Body of pancreas (tissue), 4 donors: Measurements from ENCODE around the gene ZNF688. TPM values are rescaled to one million over a fixed set of nuclear protein-coding genes. Genes with fewer than 3 reads are reported as not detected.

Source experiments
- ATAC-seq: fragments of 150-250 bp; one replicate; pipeline ENCODE4 v1.9.1; 2016
- DNase-seq, 4 donors: peaks; one replicate each; pipeline ENCODE4 v3.0.0-alpha.2; 2019
- H3K27ac ChIP-seq, 4 donors: fragments of 200-600 bp; sonication (generic); 1 replicate in 3 of 4; 2 replicates in 1 of 4; pipeline versions ENCODE4 v1.5.1 to v1.6.1; 2016 to 2019; ENCODE audit warnings: mild to moderate bottlenecking in 1 of 4, mixed read lengths in 1 of 4, moderate library complexity in 1 of 4
- H3K27me3 ChIP-seq, 2 donors: fragments of 200-600 bp; sonication (generic); one replicate each; pipeline ENCODE4 v1.6.0; 2016; ENCODE audit warnings: mild to moderate bottlenecking in 1 of 2
- H3K36me3 ChIP-seq, 2 donors: fragments of 200-600 bp; sonication (generic); replicated peaks in 1 of 2; 2 replicates each; pipeline ENCODE4 v1.5.1; 2016; ENCODE audit warnings: low read depth in 2 of 2; ENCODE audit not compliant: insufficient read depth in 1 of 2
- H3K4me1 ChIP-seq: fragments of 200-600 bp; sonication (generic); one replicate; pipeline ENCODE4 v1.6.0; 2016
- H3K4me3 ChIP-seq, 2 donors: fragments of 200-600 bp; sonication (generic); 1 replicate in 1 of 2; 2 replicates in 1 of 2; pipeline ENCODE4 v1.5.1; 2016 to 2019
- H3K9me3 ChIP-seq, 3 donors: fragments of 200-600 bp; sonication (generic); 1 replicate in 2 of 3; 2 replicates in 1 of 3; pipeline ENCODE4 v1.5.1; 2016
- POLR2A ChIP-seq, 3 donors: fragments of 450-650 bp; IDR thresholded peaks; one replicate each; pipeline ENCODE4 v1.6.1; 2016; ENCODE audit warnings: antibody characterized with exemption in 3 of 3, mild to moderate bottlenecking in 2 of 3
- WGBS, 2 donors: methylation state at CpG; one replicate each; pipeline ENCODE4 v1.1.5; 2017; 5-methylcytosine and 5-hydroxymethylcytosine counted together
- intact Hi-C: fragments of 100-400 bp; cut with DNase I; formaldehyde crosslinking; loops from one replicate; pipeline ENCODE4 v1.15.1; 2023
- total RNA-seq, 2 donors: library from RNA; depleted of rRNA; stranded (reverse); fragments of >200 nt; gene quantifications; one replicate each; pipeline ENCODE4 v1.1.0, GENCODE V29; 2016
- TF ChIP-seq, protein P1 (sequence below), 7 experiments: fragments of 450-650 bp in 4 of 7; fragments of 200-600 bp in 3 of 7; sonication (generic) in 3 of 7; IDR thresholded peaks; one replicate each; pipeline ENCODE4 v1.5.1; 2016 to 2019; ENCODE audit warnings: antibody characterized with exemption in 7 of 7

ZNF688 gene
- total RNA-seq, 2 donors from 2014 or later: 19.2 to 27.4 TPM

DNA sequence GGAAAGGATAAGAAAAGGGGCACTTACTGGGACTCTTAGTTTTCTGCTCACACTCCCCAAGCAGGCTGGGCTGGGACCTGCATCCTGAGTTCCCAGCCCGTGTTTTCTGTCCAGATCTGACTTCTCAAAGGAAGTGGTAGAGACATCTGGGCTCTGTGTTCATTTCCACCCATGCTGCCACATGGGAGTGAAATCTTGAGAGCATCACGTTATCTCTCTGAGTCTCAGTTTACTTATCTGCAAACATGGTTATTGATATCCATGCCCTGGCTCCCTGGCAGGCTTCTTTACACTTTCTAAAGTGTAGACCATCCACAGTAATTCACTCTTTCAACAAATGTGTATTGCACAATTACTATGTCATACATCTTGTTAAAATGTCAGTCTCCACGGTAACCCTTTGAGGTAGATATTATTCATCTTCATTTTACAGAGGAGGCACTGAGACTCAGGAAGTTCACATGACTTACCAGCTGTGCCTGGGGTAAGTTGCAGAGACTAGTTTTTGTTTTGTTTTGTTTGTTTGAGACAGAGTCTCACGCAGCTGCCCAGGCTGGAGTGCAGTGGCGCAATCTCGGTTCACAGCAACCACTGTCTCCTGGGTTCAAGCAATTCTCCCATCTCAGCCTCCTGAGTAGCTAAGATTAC lies 3.4 kb downstream of the ZNF688 start:
- H3K4me3 ChIP-seq: no peak overlapping the region
- H3K9me3 ChIP-seq: no peaks in the 10 kb centered on the region
- 53 to 74% methylated on average over 6 of the region's 6 CpGs for WGBS, 2 donors
- no peak for TF ChIP-seq POLR2A (IDR thresholded peaks at IDR 0.05)
- TF ChIP-seq, protein P1, sequence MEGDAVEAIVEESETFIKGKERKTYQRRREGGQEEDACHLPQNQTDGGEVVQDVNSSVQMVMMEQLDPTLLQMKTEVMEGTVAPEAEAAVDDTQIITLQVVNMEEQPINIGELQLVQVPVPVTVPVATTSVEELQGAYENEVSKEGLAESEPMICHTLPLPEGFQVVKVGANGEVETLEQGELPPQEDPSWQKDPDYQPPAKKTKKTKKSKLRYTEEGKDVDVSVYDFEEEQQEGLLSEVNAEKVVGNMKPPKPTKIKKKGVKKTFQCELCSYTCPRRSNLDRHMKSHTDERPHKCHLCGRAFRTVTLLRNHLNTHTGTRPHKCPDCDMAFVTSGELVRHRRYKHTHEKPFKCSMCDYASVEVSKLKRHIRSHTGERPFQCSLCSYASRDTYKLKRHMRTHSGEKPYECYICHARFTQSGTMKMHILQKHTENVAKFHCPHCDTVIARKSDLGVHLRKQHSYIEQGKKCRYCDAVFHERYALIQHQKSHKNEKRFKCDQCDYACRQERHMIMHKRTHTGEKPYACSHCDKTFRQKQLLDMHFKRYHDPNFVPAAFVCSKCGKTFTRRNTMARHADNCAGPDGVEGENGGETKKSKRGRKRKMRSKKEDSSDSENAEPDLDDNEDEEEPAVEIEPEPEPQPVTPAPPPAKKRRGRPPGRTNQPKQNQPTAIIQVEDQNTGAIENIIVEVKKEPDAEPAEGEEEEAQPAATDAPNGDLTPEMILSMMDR (IDR thresholded peaks at IDR 0.05): no peak
- H3K36me3 ChIP-seq: no peaks in the 10 kb centered on the region
- ATAC-seq: no peak
- intact Hi-C loops: no loop called here
- H3K27me3 ChIP-seq: no peaks in the 10 kb centered on the region
- H3K4me1 ChIP-seq: peaks cover 19% of the 10 kb centered on the region
- DNase-seq: no peak
- H3K27ac ChIP-seq: peak overlapping the region in 2 of 4 donors; percentile 2 to 32

DNA sequence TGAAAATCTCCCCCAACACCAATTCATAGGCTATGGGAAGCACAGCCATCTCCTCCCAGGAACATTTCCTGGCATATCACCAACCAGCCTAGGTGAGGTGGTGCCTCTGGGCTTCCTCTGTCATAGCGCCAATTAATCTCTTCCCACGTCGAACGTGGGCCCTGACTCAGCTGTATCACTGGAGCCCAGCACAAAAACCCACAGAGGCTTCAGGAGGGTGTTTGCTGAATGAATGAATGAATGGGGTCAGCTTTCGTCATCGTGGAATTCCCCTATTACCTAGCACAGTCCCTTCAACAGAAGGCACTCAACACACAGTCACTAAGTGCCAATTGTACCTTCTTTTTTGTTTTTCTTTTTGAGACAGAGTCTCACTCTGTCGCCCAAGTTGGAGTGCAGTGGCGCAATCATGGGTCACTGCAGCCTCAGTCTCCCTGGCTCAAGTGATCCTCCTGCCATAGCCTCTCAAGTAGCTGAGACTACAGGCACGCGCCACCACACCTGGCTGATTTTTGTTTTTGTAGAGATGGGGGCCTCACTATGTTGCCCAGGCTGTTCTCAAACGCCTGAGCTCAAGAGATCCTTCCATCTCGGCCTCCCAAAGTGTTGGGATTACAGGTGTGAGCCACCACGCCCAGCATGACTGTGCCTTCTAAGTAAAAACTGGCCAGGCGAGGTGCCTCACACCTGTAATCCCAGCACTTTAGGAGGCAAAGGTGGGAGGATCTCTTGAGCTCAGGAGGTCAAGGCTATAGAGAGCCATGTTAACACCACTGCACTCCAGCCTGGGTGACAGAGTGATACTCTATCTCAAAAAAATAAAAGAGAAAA lies 4.1 kb downstream of the ZNF688 start:
- peak overlapping the region in 2 of 4 donors; percentile 2 to 32 for H3K27ac ChIP-seq

DNA sequence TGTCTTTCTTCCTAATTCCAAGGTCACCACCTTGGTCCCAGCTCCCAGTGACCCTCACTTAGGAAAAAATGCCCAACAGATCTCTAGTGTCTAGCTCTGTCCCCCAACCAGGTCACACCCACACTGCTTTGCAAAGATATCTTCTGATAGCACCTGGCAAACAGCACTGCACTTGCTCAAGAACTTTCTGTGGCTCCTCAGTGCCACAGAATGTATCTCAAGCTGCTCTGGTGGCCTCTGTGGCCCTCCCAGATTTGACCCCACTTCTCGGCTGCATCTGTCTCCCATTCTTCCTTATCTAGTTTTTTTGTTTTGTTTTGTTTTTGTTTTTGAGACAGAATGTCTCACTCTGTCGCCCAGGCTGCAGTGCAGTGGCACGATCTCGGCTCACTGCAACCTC lies 5.0 kb downstream of the ZNF688 start:
- Histone ChIP-seq H3K36me3 (no peaks in the 10 kb centered on the region), H3K27me3 (no peaks in the 10 kb centered on the region), H3K4me3 (no peak overlapping the region), H3K4me1 (peaks cover 12% of the 10 kb centered on the region), H3K27ac (no peak overlapping the region), H3K9me3 (no peaks in the 10 kb centered on the region)
- no peak for ATAC-seq
- no peak for DNase-seq
- TF ChIP-seq, protein P1 (IDR thresholded peaks at IDR 0.05): no peak
- no peak for TF ChIP-seq POLR2A (IDR thresholded peaks at IDR 0.05)
- WGBS, 2 donors: 84 to 91% methylated on average over 4 of the region's 4 CpGs
- intact Hi-C loops: no loop called here

More for the DNA sequence above, 4.1 kb downstream of the ZNF688 start:
- Histone ChIP-seq H3K27me3 (no peaks in the 10 kb centered on the region), H3K4me1 (peaks cover 15% of the 10 kb centered on the region), H3K4me3 (no peak overlapping the region), H3K9me3 (no peaks in the 10 kb centered on the region), H3K36me3 (no peaks in the 10 kb centered on the region)
- WGBS, 2 donors: 69 to 71% methylated on average over 13 to 14 of the region's 14 CpGs
- ATAC-seq (no peak), DNase-seq (peak in 1 of 4 donors; percentile 35)
- intact Hi-C loops: no loop called here
- TF ChIP-seq POLR2A (IDR thresholded peaks at IDR 0.05): no peak
- TF ChIP-seq, protein P1 (IDR thresholded peaks at IDR 0.05): no peak

DNA sequence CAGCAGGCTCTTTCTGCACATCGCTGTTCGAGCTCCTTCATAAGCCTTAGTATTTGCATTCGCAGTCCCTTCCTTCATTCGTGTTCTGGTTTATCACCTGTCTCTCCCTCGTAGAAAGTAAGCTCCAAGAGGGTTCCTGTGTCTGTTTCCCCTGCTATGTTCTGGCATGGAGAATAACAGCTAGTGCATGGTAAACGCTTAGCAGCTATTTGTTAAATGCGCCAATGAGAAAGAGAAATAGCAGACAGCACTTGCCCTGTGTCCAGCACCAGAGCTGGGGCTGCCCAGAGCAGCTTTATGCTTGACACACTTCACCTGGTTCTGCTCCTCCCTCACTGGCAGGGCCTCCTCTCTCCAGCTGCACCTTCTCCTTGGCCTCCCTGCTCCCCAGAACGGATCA lies 5.5 kb downstream of the ZNF688 start:
- no peaks in the 10 kb centered on the region for H3K36me3 ChIP-seq
- 47 to 56% methylated on average over 8 of the region's 8 CpGs for WGBS, 2 donors
- H3K27ac ChIP-seq: no peak overlapping the region
- H3K9me3 ChIP-seq: no peaks in the 10 kb centered on the region
- TF ChIP-seq POLR2A (IDR thresholded peaks at IDR 0.05): no peak
- TF ChIP-seq, protein P1 (IDR thresholded peaks at IDR 0.05): no peak
- intact Hi-C loops: no loop called here
- no peak overlapping the region for H3K4me3 ChIP-seq
- ATAC-seq: no peak
- no peak for DNase-seq
- H3K27me3 ChIP-seq: no peaks in the 10 kb centered on the region
- H3K4me1 ChIP-seq: peaks cover 16% of the 10 kb centered on the region
